Measurements from ENCODE around the gene HERC5.
"Not testable (repeated sequence)": the region's sequence is repeated elsewhere in the genome, so short reads cannot be mapped to it uniquely, and the experiment has no call there.

HERC5 gene

GRCh38 chr4:88456670-88457306, at the start of gene HERC5:
Gene HERC5, plus strand, starts transcription at chr4:88457119. Its CDS starts 151 bp downstream, at chr4:88457270.
- DNase-seq = peak; percentile 90

- no peak for DNase-seq
Observed at GRCh38 chr4:88409206-88409605, 47.7 kb upstream of the HERC5 start.

- DNase-seq = no peak
Observed at GRCh38 chr4:88409789-88410188, 47.1 kb upstream of the HERC5 start.

GRCh38 chr4:88411491-88412096, 45.3 kb upstream of the HERC5 start:
- DNase-seq = no peak

GRCh38 chr4:88413801-88414200, 43.1 kb upstream of the HERC5 start:
- no peak for DNase-seq

- no peak for DNase-seq
Observed at GRCh38 chr4:88414755-88415154, 42.2 kb upstream of the HERC5 start.

- DNase-seq = no peak
Observed at GRCh38 chr4:88415982-88416381, 40.9 kb upstream of the HERC5 start.

GRCh38 chr4:88418411-88418810, 38.5 kb upstream of the HERC5 start:
- no peak for DNase-seq

- no peak for DNase-seq
Observed at GRCh38 chr4:88419874-88420273, 37.0 kb upstream of the HERC5 start.

- DNase-seq = no peak
Observed at GRCh38 chr4:88420844-88421243, 36.1 kb upstream of the HERC5 start.

- no peak for DNase-seq
Observed at GRCh38 chr4:88422403-88422802, 34.5 kb upstream of the HERC5 start.

- DNase-seq = no peak
Observed at GRCh38 chr4:88429401-88429800, 27.5 kb upstream of the HERC5 start.

- DNase-seq = no peak
Observed at GRCh38 chr4:88435987-88436693, 20.8 kb upstream of the HERC5 start.

GRCh38 chr4:88437873-88438272, 19.0 kb upstream of the HERC5 start:
- DNase-seq = not testable (repeated sequence)

- DNase-seq = no peak
Observed at GRCh38 chr4:88439161-88439760, 17.7 kb upstream of the HERC5 start.

- no peak for DNase-seq
Observed at GRCh38 chr4:88440146-88440545, 16.8 kb upstream of the HERC5 start.

- no peak for DNase-seq
Observed at GRCh38 chr4:88441696-88442095, 15.2 kb upstream of the HERC5 start.

- DNase-seq = no peak
Observed at GRCh38 chr4:88442689-88443191, 14.2 kb upstream of the HERC5 start.

GRCh38 chr4:88443486-88443885, 13.4 kb upstream of the HERC5 start:
- DNase-seq = no peak

GRCh38 chr4:88445252-88445651, 11.7 kb upstream of the HERC5 start:
- no peak for DNase-seq

- DNase-seq = no peak
Observed at GRCh38 chr4:88446124-88446523, 10.8 kb upstream of the HERC5 start.

- no peak for DNase-seq
Observed at GRCh38 chr4:88447371-88448095, 9.4 kb upstream of the HERC5 start.

GRCh38 chr4:88448211-88448765, 8.6 kb upstream of the HERC5 start:
- not testable (repeated sequence) for DNase-seq

Data from left hindlimb (tissue), 1 donor.